ENCODE measurements around the gene CGB7. TPM values are rescaled to one million over a fixed set of nuclear protein-coding genes. Genes with fewer than 3 reads are reported as not detected.
"Not testable (repeated sequence)": the region's sequence is repeated elsewhere in the genome, so short reads cannot be mapped to it uniquely, and the experiment has no call there.

Gene CGB7
- total and polyA plus RNA-seq, 12 donors = 0.14 to 0.37 TPM; not detected in 10

- 19 to 24% methylated on average over 28 of the region's 28 CpGs for WGBS, 2 donors
- ATAC-seq; H3K27ac ChIP-seq; intact Hi-C loops (cut with DNase I); H3K36me3 ChIP-seq; H3K4me1 ChIP-seq; DNase-seq; H3K4me3 ChIP-seq; H3K9me3 ChIP-seq: not testable (repeated sequence)
- H3K27me3 ChIP-seq = peaks cover 0 to 11% (median 8%) of the 10 kb centered on the region in 7 donors
- TF ChIP-seq CTCF (IDR thresholded peaks at IDR 0.05) = peak in 5 of 9 donors; percentile 11 to 46 (median 31)
Observed at GRCh38 chr19:49031642-49032301, 25.8 kb downstream of the CGB7 start, which contains the start of gene CGB2. CGB2 (plus strand) TSS chr19:49031890; CDS start chr19:49032096, 206 bp downstream.

- DNase-seq; H3K4me3 ChIP-seq; intact Hi-C loops (cut with DNase I); H3K36me3 ChIP-seq; H3K4me1 ChIP-seq; ATAC-seq; H3K27me3 ChIP-seq; H3K27ac ChIP-seq; H3K9me3 ChIP-seq: not testable (repeated sequence)
- WGBS, 2 donors = 84 to 97% methylated on average over 5 to 6 of the region's 8 CpGs
Observed at GRCh38 chr19:49030323-49030722, 27.2 kb downstream of the CGB7 start.

- H3K27me3 ChIP-seq; intact Hi-C loops (cut with DNase I); DNase-seq; H3K36me3 ChIP-seq; H3K27ac ChIP-seq; H3K4me1 ChIP-seq; ATAC-seq; H3K9me3 ChIP-seq; H3K4me3 ChIP-seq: not testable (repeated sequence)
- 80 to 81% methylated on average over 14 of the region's 14 CpGs for WGBS, 2 donors
Observed at GRCh38 chr19:49029749-49030148, 27.8 kb downstream of the CGB7 start.

GRCh38 chr19:49028686-49029085 is 28.9 kb downstream of the CGB7 start:
- H3K27ac ChIP-seq; H3K36me3 ChIP-seq; H3K27me3 ChIP-seq; DNase-seq; H3K4me1 ChIP-seq; ATAC-seq; intact Hi-C loops (cut with DNase I); H3K4me3 ChIP-seq; H3K9me3 ChIP-seq: not testable (repeated sequence)
- WGBS, 2 donors = 83 to 89% methylated on average over 3 to 8 of the region's 9 CpGs

- H3K4me3 ChIP-seq; ATAC-seq; H3K36me3 ChIP-seq; H3K27me3 ChIP-seq; intact Hi-C loops (cut with DNase I); H3K9me3 ChIP-seq; H3K27ac ChIP-seq; H3K4me1 ChIP-seq; DNase-seq: not testable (repeated sequence)
- WGBS, 2 donors = 73 to 74% methylated on average over 22 to 23 of the region's 23 CpGs
Observed at GRCh38 chr19:49025599-49025998, 31.9 kb downstream of the CGB7 start.

GRCh38 chr19:49025088-49025487 is 32.5 kb downstream of the CGB7 start:
- H3K4me1 ChIP-seq; intact Hi-C loops (cut with DNase I); DNase-seq; ATAC-seq; H3K27ac ChIP-seq; H3K9me3 ChIP-seq; H3K36me3 ChIP-seq; H3K4me3 ChIP-seq: not testable (repeated sequence)
- WGBS, 2 donors = 86 to 90% methylated on average over 3 to 4 of the region's 6 CpGs
- H3K27me3 ChIP-seq = peaks cover 0 to 13% (median 0%) of the 10 kb centered on the region in 7 donors

- DNase-seq; H3K27ac ChIP-seq; H3K9me3 ChIP-seq; H3K4me3 ChIP-seq; ATAC-seq; H3K4me1 ChIP-seq; H3K36me3 ChIP-seq; intact Hi-C loops (cut with DNase I): not testable (repeated sequence)
- WGBS, 2 donors = 62 to 78% methylated on average over 12 to 13 of the region's 15 CpGs
- peaks cover 0 to 21% (median 5%) of the 10 kb centered on the region in 7 donors for H3K27me3 ChIP-seq
Observed at GRCh38 chr19:49024233-49024632, 33.3 kb downstream of the CGB7 start, which contains the start of gene CGB3. CGB3 (minus strand) TSS chr19:49024333; CDS start chr19:49023971, 362 bp downstream.

All from heart right ventricle (tissue), 16 donors.